HG03571 (cell line): ENCODE measurements around the gene CELF1.
"Not testable (repeated sequence)": the region's sequence is repeated elsewhere in the genome, so short reads cannot be mapped to it uniquely, and the experiment has no call there.

Experiments
- ATAC-seq: cut with Tn5 transposase; IDR thresholded peaks from one replicate; pipeline ENCODE4 v1.9.1; 2021; ENCODE audit not compliant: unreplicated experiment

The CELF1 gene

GRCh38 chr11:47488674-47489394, 64.1 kb downstream of the CELF1 start:
- no peak for ATAC-seq

- ATAC-seq = no peak
These were observed 64.8 kb downstream of the CELF1 start for GRCh38 chr11:47488111-47488510.

DNA sequence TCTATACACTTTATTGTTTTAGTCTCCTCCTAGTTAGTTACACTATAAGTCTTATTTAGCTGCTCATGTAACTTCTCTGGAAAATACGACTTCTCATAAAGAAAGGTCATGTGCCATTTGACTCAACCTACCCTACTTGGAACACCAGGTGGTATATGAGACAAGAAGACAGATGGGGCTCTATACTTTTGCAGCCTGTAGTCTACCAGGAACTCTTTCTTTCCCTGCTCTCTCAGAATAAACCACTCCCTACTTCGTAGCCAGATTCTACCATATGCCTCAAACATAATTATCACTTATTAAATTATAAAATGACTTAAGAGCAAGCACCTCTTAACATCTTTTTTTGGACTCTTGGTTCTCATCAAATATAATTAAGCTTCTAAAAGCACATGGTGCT, 65.5 kb downstream of the CELF1 start:
- no peak for ATAC-seq

DNA sequence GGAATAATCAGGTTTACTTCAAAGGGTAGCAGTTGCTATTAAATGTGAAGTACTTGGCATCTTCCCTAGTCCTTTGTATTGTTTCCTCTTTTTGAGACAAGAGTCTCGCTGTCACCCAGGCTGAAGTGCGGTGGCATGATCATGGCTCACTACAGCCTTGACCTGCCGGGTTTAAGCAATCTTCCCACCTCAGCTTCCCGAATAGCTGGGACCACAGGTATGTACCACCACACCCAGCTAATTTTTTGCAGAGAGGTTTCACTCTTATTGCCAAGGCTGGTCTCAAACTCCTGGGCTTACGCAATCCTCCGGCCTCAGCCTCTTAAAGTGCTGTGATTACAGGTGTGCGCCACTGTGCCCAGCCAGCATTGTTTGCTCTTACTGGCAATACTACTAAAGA, 67.8 kb downstream of the CELF1 start:
- ATAC-seq = no peak

- no peak for ATAC-seq
These were observed 69.5 kb downstream of the CELF1 start for GRCh38 chr11:47483457-47483856.

DNA sequence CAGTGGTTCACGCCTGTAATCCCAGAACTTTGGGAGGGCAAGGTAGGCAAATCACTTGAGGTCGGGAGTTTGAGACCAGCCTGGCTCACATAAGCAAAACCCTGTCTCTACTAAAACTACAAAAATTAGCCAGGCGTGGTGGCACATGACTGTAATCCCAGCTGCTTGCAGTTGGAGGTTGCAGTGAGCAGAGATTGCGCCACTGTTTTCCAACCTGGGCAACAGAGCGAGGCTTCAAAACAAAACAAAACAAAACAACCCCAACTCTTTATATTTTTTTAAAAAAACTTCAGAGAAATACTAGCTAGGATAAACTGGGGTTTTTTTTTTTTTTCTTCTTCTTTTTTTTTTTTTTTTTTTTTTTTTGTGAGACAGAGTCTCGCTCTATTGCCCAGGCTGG, 72.2 kb downstream of the CELF1 start:
- ATAC-seq = no peak

GRCh38 chr11:47478651-47479329, 74.1 kb downstream of the CELF1 start:
- ATAC-seq = no peak

- no peak for ATAC-seq
These were observed 75.2 kb downstream of the CELF1 start for GRCh38 chr11:47477753-47478152.

GRCh38 chr11:47477323-47477722, 75.6 kb downstream of the CELF1 start:
- no peak for ATAC-seq

DNA sequence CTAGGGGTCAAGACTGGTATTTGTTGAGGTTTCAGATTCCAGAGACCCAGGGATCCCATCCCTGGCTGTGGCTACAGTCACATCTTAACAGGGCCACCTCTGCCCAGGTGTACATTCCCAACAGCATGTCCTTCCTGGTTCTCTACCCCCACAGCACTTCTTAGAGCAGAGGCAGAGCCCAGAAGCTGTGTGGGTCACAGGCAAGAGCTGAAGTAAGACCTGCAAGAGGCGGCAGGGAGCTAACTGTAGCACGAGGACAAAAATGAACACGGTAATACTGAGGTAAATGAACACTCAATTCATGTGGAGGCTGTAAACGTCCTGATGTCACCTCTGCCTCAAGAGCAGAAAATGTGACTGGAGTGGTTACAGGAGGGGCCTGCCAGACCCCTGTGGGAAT, 82.3 kb downstream of the CELF1 start:
- no peak for ATAC-seq

- ATAC-seq = no peak
These were observed 83.4 kb downstream of the CELF1 start for GRCh38 chr11:47469361-47470179.

DNA sequence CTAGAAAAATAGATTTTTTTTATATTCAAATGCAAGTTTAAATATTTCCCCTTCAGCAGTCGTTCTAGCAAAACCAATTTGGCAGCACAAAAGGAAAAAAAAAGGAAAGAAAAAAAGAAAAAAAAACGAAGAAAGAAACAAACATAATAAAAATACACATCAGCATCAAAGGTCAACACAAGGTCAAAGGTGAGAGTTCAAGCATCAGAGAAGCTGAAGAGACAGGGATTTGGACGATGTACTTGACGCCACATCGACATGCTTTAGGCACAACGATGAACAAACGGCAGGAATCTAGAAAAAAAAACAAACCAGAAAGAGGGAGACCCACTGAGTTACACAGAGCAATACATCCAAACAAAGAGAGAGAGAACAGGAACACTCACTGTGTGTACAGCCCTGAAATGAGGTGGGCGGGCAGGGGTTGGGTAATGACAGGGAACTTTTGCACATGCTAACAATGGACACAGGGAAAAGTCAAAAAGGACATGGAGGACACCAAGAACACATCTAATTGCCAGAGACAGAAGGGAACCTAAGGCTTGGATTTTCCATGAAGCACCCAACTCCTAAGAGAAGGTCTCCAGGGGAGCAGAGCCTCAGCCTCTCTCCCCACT, 84.2 kb downstream of the CELF1 start:
- ATAC-seq = no peak

- ATAC-seq = no peak
These were observed 85.6 kb downstream of the CELF1 start for GRCh38 chr11:47467357-47467756.

DNA sequence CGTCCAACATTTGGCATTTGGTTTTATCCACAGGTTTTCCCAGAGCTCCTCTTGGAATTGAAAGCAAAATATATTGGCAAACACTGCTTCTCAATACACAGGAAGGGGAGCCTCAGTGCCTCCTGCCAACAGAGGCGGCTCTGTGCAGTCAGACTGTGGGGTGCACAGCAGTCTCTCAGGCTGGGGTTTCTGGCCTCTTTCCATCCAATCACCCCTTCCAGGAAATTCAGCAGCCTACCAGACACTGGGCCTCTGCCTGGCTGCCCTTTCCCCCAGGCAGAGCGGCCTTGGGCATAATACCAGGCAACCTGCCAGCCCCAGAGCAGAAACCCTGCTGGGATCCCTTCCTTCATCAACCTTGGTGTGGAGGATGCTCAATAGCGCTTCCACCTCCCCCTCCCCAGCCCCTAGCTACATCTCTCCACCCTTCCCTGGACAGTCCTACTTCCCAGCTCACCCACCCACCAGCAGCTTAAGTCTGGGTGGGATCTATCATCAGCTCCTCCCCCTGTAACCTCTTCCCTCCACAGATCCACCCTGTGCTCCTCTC, 86.2 kb downstream of the CELF1 start:
- no peak for ATAC-seq

- no peak for ATAC-seq
These were observed 86.7 kb downstream of the CELF1 start for GRCh38 chr11:47466201-47466600.

GRCh38 chr11:47464483-47464882, 88.4 kb downstream of the CELF1 start:
- no peak for ATAC-seq

- no peak for ATAC-seq
These were observed 91.1 kb downstream of the CELF1 start for GRCh38 chr11:47461876-47462275.

DNA sequence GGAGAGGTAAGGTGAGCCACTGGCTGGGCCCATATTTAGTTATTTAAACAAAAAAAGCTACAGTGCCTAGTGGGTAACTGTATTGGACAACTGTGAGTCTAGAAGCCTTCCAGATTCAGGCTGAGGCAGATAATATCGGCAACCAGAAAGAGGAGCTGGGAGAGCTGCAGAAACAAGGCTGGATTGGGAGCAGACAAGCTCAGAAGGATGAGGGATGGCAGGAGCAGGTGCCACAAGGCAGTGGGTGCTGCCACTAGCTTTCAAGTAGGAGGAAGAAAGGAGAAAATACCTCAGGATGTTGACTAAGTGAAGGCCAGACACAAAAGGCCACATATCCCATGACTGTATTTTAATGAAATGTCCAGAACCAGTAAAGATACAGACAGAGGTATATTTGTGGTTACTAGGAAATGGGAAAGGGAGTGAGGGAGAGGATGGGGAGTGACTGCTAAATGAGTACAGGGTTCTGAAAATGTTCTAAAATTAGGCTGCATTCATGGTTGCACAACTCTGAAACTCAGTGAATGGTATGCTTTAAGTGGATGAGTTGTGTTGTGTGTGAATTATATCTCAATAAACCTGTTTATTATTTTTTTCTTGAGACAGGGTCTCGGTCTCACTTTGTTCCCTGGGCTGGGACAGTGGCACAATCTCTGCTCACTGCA, 92.2 kb downstream of the CELF1 start:
- no peak for ATAC-seq

GRCh38 chr11:47454258-47454671, 98.7 kb downstream of the CELF1 start:
- not testable (repeated sequence) for ATAC-seq

DNA sequence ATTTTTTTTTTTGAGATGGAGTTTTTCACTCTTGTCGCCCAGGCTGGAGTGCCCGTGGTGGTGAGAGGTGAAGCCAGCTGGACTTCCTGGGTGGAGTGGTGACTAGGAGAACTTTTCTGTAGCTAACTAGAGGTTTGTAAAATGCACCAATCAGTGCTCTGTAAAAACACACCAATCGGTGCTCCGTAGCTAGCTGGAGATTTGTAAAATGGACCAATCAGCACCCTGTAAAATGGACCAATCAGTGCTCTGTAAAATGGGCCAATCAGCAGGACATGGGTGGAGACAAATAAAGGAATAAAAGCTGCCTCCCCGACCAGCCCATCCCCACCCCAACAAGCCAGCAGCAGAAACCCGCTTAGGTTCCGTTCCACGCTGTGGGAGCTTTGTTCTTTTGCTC, 99.6 kb downstream of the CELF1 start:
- ATAC-seq = no peak

GRCh38 chr11:47451990-47452389, 100.9 kb downstream of the CELF1 start:
- ATAC-seq = no peak
